Peyer's patch (tissue), 4 donors: Measurements from ENCODE around the gene MAPK9. TPM values are rescaled to one million over a fixed set of nuclear protein-coding genes. Genes with fewer than 3 reads are reported as not detected.

Source experiments
- DNase-seq, 3 donors: peaks; one replicate each; pipeline ENCODE4 v3.0.0-alpha.2; 2017 to 2019
- H3K27ac ChIP-seq, 4 donors: fragments of 200-600 bp; sonication (generic); one replicate each; pipeline ENCODE4 v1.5.1; 2016 to 2019
- H3K27me3 ChIP-seq, 2 donors: fragments of 200-600 bp; sonication (generic); one replicate each; pipeline ENCODE4 v1.5.1; 2019
- H3K36me3 ChIP-seq, 3 donors: fragments of 200-600 bp; sonication (generic); one replicate each; pipeline ENCODE4 v1.5.1; 2016 to 2019
- H3K4me1 ChIP-seq, 4 donors: fragments of 200-600 bp; sonication (generic); one replicate each; pipeline ENCODE4 v1.5.1; 2016 to 2019
- H3K4me3 ChIP-seq, 4 donors: fragments of 200-600 bp; sonication (generic); 1 replicate in 3 of 4; 2 replicates in 1 of 4; pipeline ENCODE4 v1.5.1; 2016 to 2019; ENCODE audit warnings: mild to moderate bottlenecking in 1 of 4
- H3K9me3 ChIP-seq, 4 donors: fragments of 200-600 bp; sonication (generic); one replicate each; pipeline ENCODE4 v1.5.1; 2016 to 2019; ENCODE audit warnings: mild to moderate bottlenecking in 1 of 4
- POLR2A ChIP-seq, 2 donors: fragments of 450-650 bp; IDR thresholded peaks; one replicate each; pipeline ENCODE4 v1.5.1; 2017; ENCODE audit warnings: antibody characterized with exemption in 2 of 2, mild to moderate bottlenecking in 2 of 2, moderate library complexity in 2 of 2
- total RNA-seq, 4 donors: library from RNA; depleted of rRNA; stranded (reverse); fragments of >200 nt; gene quantifications; one replicate each; pipeline ENCODE4 v1.1.0, GENCODE V29; 2016
- TF ChIP-seq, protein P1 (sequence below), 6 experiments: fragments of 450-650 bp in 4 of 6; fragments of 200-600 bp in 2 of 6; sonication (generic) in 1 of 6; IDR thresholded peaks; one replicate each; pipeline ENCODE4 v1.5.1; 2017 to 2019; ENCODE audit warnings: antibody characterized with exemption in 6 of 6, mild to moderate bottlenecking in 3 of 6, moderate library complexity in 1 of 6

The MAPK9 gene
- total RNA-seq, 4 donors from 2014 or later, result 25.1 to 31.3 (median 28.8) TPM

DNA sequence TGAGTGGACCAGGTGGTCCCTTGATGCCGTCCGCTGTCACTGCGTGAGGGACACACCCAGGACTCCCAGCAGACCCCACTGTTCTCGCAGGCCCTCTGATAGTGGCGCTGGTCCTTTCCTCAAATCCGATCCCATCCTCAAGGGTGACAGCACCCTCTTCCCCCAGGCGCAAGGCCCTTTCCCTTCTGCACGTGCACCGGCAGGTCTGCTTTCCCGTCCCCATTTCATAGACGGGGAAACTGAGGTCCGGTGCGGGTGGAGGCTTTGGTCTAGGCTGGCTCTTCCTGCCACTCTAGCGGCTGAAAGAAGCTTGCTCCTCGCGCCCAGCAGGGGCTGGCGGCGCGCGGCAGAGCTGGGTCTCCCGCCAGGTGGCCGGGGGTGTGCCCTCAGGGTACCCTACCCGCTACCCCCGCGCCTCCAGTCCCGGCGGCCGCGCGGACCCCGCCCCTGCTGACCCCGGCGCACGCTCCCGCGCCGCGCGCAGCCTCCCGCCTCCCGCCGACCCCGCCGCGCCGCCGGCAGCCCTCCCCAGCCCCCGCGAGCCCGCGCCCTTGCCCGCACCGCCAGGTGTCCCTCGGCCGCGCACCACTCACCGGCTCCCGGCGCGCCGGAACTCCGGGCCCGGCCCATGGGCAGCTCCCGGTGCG, 83.3 kb downstream of the MAPK9 start:
- TF ChIP-seq POLR2A (IDR thresholded peaks at IDR 0.05), result no peak
- TF ChIP-seq, protein P1, sequence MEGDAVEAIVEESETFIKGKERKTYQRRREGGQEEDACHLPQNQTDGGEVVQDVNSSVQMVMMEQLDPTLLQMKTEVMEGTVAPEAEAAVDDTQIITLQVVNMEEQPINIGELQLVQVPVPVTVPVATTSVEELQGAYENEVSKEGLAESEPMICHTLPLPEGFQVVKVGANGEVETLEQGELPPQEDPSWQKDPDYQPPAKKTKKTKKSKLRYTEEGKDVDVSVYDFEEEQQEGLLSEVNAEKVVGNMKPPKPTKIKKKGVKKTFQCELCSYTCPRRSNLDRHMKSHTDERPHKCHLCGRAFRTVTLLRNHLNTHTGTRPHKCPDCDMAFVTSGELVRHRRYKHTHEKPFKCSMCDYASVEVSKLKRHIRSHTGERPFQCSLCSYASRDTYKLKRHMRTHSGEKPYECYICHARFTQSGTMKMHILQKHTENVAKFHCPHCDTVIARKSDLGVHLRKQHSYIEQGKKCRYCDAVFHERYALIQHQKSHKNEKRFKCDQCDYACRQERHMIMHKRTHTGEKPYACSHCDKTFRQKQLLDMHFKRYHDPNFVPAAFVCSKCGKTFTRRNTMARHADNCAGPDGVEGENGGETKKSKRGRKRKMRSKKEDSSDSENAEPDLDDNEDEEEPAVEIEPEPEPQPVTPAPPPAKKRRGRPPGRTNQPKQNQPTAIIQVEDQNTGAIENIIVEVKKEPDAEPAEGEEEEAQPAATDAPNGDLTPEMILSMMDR (IDR thresholded peaks at IDR 0.05), result no peak
- Histone ChIP-seq H3K4me1 (peaks cover 0 to 5% (median 0%) of the 10 kb centered on the region in 4 donors), H3K4me3 (peak overlapping the region in 3 of 4 donors; percentile 18 to 50 (median 39)), H3K9me3 (no peaks in the 10 kb centered on the region), H3K36me3 (no peaks in the 10 kb centered on the region), H3K27me3 (peaks cover 0 to 5% of the 10 kb centered on the region in 2 donors), H3K27ac (no peak overlapping the region)
- DNase-seq, result no peak

DNA sequence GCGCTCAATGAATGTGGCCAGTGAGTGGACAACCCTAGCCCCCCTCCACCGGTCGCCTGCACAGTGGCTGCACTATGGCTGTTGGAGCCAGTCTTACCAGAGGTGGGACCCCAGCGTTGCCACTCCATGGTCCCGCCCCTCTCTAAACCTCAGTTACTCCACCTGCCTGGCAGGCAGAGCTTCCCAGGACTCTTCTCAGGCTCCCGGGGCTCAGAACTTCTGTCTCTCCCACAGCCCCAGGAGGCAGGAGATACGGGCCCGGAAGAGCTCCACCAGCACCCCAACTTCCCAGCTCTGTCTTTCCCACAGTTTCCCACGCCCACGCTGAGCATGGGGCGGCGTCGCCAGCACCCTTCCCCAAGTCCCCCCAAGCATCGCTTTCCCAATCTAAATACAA, 83.8 kb downstream of the MAPK9 start:
- no peaks in the 10 kb centered on the region for H3K9me3 ChIP-seq
- H3K27ac ChIP-seq, result no peak overlapping the region
- peaks cover 0 to 5% of the 10 kb centered on the region in 2 donors for H3K27me3 ChIP-seq
- peaks cover 0 to 5% (median 0%) of the 10 kb centered on the region in 4 donors for H3K4me1 ChIP-seq
- H3K36me3 ChIP-seq, result no peaks in the 10 kb centered on the region
- no peak for TF ChIP-seq POLR2A (IDR thresholded peaks at IDR 0.05)
- TF ChIP-seq, protein P1 (IDR thresholded peaks at IDR 0.05), result no peak
- no peak for DNase-seq
- peak overlapping the region in 2 of 4 donors; percentile 39 to 50 for H3K4me3 ChIP-seq

DNA sequence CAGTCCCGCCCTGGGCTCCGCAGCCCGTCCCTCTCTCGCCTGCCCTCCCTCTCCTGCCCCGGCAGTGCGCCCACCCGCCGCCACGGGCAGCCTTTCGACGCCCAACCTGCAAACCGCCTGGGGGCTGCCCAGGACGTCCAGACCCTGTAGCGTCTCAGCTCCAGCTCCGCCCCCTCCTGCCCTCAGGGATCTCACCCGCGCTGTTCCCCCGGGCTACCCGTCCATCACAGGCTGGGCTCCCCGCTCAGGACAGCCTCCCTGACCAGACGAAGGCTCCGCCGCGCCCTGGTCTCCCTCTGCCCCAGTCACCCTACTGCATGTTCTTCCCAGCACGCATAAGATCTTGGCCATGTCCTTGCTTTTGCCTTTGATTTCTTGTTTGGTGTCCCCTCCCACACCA, 84.3 kb downstream of the MAPK9 start:
- Histone ChIP-seq H3K27me3 (peaks cover 0 to 5% of the 10 kb centered on the region in 2 donors), H3K4me1 (peaks cover 0 to 5% (median 0%) of the 10 kb centered on the region in 4 donors), H3K27ac (no peak overlapping the region), H3K9me3 (no peaks in the 10 kb centered on the region), H3K36me3 (no peaks in the 10 kb centered on the region), H3K4me3 (no peak overlapping the region)
- DNase-seq, result no peak
- TF ChIP-seq, protein P1 (IDR thresholded peaks at IDR 0.05), result no peak
- no peak for TF ChIP-seq POLR2A (IDR thresholded peaks at IDR 0.05)

DNA sequence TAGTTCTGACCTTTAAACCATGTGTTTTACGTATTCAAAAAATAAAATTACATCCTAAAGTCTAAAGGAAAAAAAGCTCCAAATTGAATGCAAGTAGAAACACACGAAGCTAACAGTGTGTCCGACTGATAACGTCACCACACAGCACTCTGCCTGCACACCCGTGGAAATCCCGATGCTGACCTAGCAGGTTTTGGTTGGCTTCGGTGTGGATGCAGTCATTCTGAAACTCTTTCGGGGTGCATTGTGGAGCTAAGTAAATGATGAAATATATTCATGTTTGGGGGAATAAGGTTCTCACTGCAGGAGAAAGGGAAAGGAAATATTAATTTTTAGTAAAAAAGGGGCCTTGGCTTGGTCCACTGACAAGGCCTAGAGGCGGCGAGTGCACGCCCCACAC, 84.9 kb downstream of the MAPK9 start:
- H3K27ac ChIP-seq, result no peak overlapping the region
- no peak for DNase-seq
- H3K36me3 ChIP-seq, result no peaks in the 10 kb centered on the region
- H3K4me3 ChIP-seq, result no peak overlapping the region
- H3K27me3 ChIP-seq, result peaks cover 0 to 5% of the 10 kb centered on the region in 2 donors
- H3K9me3 ChIP-seq, result no peaks in the 10 kb centered on the region
- TF ChIP-seq, protein P1 (IDR thresholded peaks at IDR 0.05), result no peak
- TF ChIP-seq POLR2A (IDR thresholded peaks at IDR 0.05), result no peak
- H3K4me1 ChIP-seq, result peaks cover 0 to 5% (median 0%) of the 10 kb centered on the region in 4 donors

DNA sequence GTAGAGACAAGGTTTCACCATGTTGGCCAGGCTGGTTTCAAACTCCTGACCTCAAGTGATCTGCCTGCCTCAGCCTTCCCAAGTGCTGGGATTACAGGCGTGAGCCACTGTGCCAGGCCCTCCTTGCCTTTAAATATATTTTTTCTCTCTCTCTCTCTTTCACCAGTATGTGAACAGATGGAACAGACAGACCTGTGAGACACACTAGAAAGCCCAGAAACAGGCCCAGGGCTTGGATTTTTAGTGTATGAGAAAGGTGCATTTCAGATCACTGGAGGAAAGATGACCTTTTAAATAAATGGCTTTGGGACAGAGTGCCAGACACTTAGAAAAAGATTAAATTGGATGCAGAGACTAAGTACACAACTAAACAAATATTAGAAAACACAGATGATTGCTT, 86.0 kb downstream of the MAPK9 start:
- peaks cover 0 to 5% (median 0%) of the 10 kb centered on the region in 4 donors for H3K4me1 ChIP-seq
- H3K4me3 ChIP-seq, result no peak overlapping the region
- no peaks in the 10 kb centered on the region for H3K36me3 ChIP-seq
- H3K27ac ChIP-seq, result no peak overlapping the region
- no peaks in the 10 kb centered on the region for H3K9me3 ChIP-seq
- TF ChIP-seq, protein P1 (IDR thresholded peaks at IDR 0.05), result no peak
- TF ChIP-seq POLR2A (IDR thresholded peaks at IDR 0.05), result no peak
- no peak for DNase-seq
- H3K27me3 ChIP-seq, result peaks cover 0 to 5% of the 10 kb centered on the region in 2 donors
